Left renal cortex interstitium (tissue), 4 donors: ENCODE data around the gene MLLT11. TPM values are rescaled to one million over a fixed set of nuclear protein-coding genes. Genes with fewer than 3 reads are reported as not detected.

Experiments used
- polyA plus RNA-seq, 4 donors: library from polyadenylated mRNA; unstranded; fragments of 120-200 nt; gene quantifications; one replicate each; pipeline ENCODE4 v1.2.1, GENCODE V29; 2013; ENCODE audit not compliant: insufficient read length in 4 of 4

The MLLT11 gene
- polyA plus RNA-seq, 4 donors: 24.0 to 26.1 (median 24.6) TPM

Other genes starting within 250 kb of the MLLT11 start
- gene ARNT, start 183.8 kb upstream of the MLLT11 start, polyA plus RNA-seq: 10 to 100 TPM; 54.2 to 63.1 (median 59.1) TPM
- gene CTXND2, start 173.3 kb upstream of the MLLT11 start, polyA plus RNA-seq: under 1 TPM in 2 of 4 donors, not detected in 2; 0.11 to 0.16 TPM
- gene SETDB1, start 134.0 kb upstream of the MLLT11 start, polyA plus RNA-seq: 10 to 100 TPM; 57.6 to 94.5 (median 80.2) TPM
- 100 to 1,000 TPM; 275 to 297 (median 293) TPM for gene CERS2, start 85.6 kb upstream of the MLLT11 start, polyA plus RNA-seq
- 10 to 100 TPM; 12.3 to 18.6 (median 15.7) TPM for gene ANXA9, start 78.1 kb upstream of the MLLT11 start, polyA plus RNA-seq
- 10 to 100 TPM; 38.1 to 59.4 (median 46.7) TPM for gene MINDY1, start 53.5 kb upstream of the MLLT11 start, polyA plus RNA-seq
- gene PRUNE1, start 51.9 kb upstream of the MLLT11 start, polyA plus RNA-seq: 10 to 100 TPM; 40.6 to 47.9 (median 43.7) TPM
- 1 to 10 TPM; 1.3 to 5.2 (median 2.7) TPM for gene BNIPL, start 23.8 kb upstream of the MLLT11 start, polyA plus RNA-seq
- 10 to 100 TPM in 2 of 4 donors, 1 to 10 TPM in 2; 9.0 to 14.8 (median 10.2) TPM for gene C1orf56, start 12.6 kb upstream of the MLLT11 start, polyA plus RNA-seq
- gene CDC42SE1, start 775 bp upstream of the MLLT11 start, polyA plus RNA-seq: 10 to 100 TPM; 60.1 to 86.6 (median 80.3) TPM
- 10 to 100 TPM in 3 of 4 donors, 1 to 10 TPM in 1; 9.6 to 14.9 (median 11.6) TPM for gene GABPB2, start 10.4 kb downstream of the MLLT11 start, polyA plus RNA-seq
- gene SEMA6C, start 86.2 kb downstream of the MLLT11 start, polyA plus RNA-seq: 10 to 100 TPM; 22.4 to 34.6 (median 28.6) TPM
- 1 to 10 TPM; 1.2 to 2.2 (median 1.3) TPM for gene TNFAIP8L2, start 96.3 kb downstream of the MLLT11 start, polyA plus RNA-seq
- gene LYSMD1, start 105.5 kb downstream of the MLLT11 start, polyA plus RNA-seq: 10 to 100 TPM; 15.6 to 19.7 (median 16.8) TPM
- gene SCNM1, start 105.7 kb downstream of the MLLT11 start, polyA plus RNA-seq: 10 to 100 TPM; 35.1 to 42.5 (median 41.1) TPM
- gene TMOD4, start 115.6 kb downstream of the MLLT11 start, polyA plus RNA-seq: 1 to 10 TPM in 3 of 4 donors, under 1 TPM in 1; 0.75 to 1.5 (median 1.2) TPM
- 10 to 100 TPM; 66.6 to 74.2 (median 71.6) TPM for gene VPS72, start 129.8 kb downstream of the MLLT11 start, polyA plus RNA-seq
- 10 to 100 TPM; 51.5 to 76.7 (median 70.4) TPM for gene PIP5K1A, start 138.2 kb downstream of the MLLT11 start, polyA plus RNA-seq
- gene PSMD4, start 194.3 kb downstream of the MLLT11 start, polyA plus RNA-seq: 100 to 1,000 TPM; 162 to 171 (median 168) TPM
- gene ZNF687, start 221.9 kb downstream of the MLLT11 start, polyA plus RNA-seq: 10 to 100 TPM; 21.6 to 30.0 (median 26.4) TPM